BE2C (cell line): ENCODE measurements around the gene DACT2.

Experiments
- DNase-seq: peaks from one replicate; pipeline ENCODE4 v3.0.0-alpha.2; 2020
- H3K27me3 ChIP-seq: fragments of 250-450 bp; sonication (Bioruptor Pico); 2 replicates; pipeline ENCODE4 v1.5.1; 2020; ENCODE audit warnings: mild to moderate bottlenecking
- H3K36me3 ChIP-seq: fragments of 250-450 bp; sonication (Bioruptor Pico); 2 replicates; pipeline ENCODE4 v1.5.1; 2020; ENCODE audit warnings: mild to moderate bottlenecking
- H3K4me1 ChIP-seq: fragments of 250-450 bp; sonication (Bioruptor Pico); 2 replicates; pipeline ENCODE4 v1.5.1; 2020
- H3K4me3 ChIP-seq: 2 replicates; pipeline ENCODE4 v1.5.1; 2011; ENCODE audit warnings: low read depth, low read length
- H3K9me3 ChIP-seq: fragments of 250-450 bp; sonication (Bioruptor Pico); 2 replicates; pipeline ENCODE4 v1.5.1; 2020
- CTCF ChIP-seq: IDR thresholded peaks from 2 replicates; pipeline ENCODE4 v1.5.1; 2012; ENCODE audit warnings: mild to moderate bottlenecking, low read depth, low read length

DACT2 gene

GRCh38 chr6:168353041-168353440 is 33.5 kb upstream of the DACT2 start:
- Histone ChIP-seq H3K36me3 (no peaks in the 10 kb centered on the region), H3K27me3 (no peaks in the 10 kb centered on the region), H3K9me3 (no peaks in the 10 kb centered on the region), H3K4me3 (no peak overlapping the region), H3K4me1 (no peaks in the 10 kb centered on the region)
- no peak for DNase-seq
- TF ChIP-seq CTCF = no peak

DNA sequence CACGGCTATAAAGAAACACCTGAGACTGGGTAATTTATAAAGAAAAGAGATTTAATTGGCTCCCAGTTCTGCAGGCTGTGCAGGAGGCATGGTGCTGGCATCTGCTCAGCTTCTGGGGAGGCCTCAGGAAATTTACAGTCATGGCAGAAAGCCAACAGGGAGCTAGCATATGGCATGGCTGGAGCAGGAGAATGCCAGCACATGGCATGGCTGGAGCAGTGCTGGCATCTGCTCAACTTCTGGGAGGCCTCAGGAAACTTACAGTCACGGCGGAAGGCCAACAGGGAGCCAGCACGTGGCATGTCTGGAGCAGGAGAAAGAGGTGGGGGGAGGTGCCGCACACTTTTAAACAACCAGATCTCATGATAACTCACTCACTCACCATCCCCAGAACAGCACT is 32.5 kb upstream of the DACT2 start:
- Histone ChIP-seq H3K4me1 (no peaks in the 10 kb centered on the region), H3K4me3 (no peak overlapping the region), H3K9me3 (no peaks in the 10 kb centered on the region; the same call in 1 of the 2 replicates), H3K27me3 (no peaks in the 10 kb centered on the region), H3K36me3 (no peaks in the 10 kb centered on the region)
- TF ChIP-seq CTCF = no peak
- DNase-seq = no peak

- H3K4me1 ChIP-seq = no peaks in the 10 kb centered on the region
- no peak for TF ChIP-seq CTCF
- H3K27me3 ChIP-seq = no peaks in the 10 kb centered on the region
- H3K9me3 ChIP-seq = no peaks in the 10 kb centered on the region; the same call in 1 of the 2 replicates
- no peak overlapping the region for H3K4me3 ChIP-seq
- H3K36me3 ChIP-seq = no peaks in the 10 kb centered on the region
- no peak for DNase-seq
Observed at GRCh38 chr6:168349718-168350210, 30.2 kb upstream of the DACT2 start.

DNA sequence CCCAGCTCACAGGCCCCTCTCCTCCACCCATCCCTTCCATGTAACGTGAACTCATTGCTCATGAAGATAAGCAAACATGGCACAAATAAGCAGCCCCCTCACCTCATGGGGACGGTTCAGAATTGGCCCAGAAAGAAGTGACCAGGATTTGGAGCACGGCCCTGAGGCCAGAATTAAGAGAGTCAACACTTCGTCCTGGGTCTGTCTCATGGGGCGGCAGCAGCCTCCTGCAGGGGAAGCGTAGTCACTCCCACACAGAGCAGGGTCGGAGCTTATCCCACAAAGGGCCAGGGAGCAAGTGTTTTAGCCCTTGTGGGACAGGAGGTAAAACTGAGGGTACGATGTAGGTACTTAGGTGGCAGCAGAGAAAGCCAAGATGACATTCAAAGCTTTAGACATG is 28.6 kb upstream of the DACT2 start:
- DNase-seq = no peak
- no peaks in the 10 kb centered on the region for H3K27me3 ChIP-seq
- H3K36me3 ChIP-seq = no peaks in the 10 kb centered on the region
- H3K4me3 ChIP-seq = no peak overlapping the region
- no peaks in the 10 kb centered on the region for H3K4me1 ChIP-seq
- no peak for TF ChIP-seq CTCF
- no peaks in the 10 kb centered on the region; the same call in 1 of the 2 replicates for H3K9me3 ChIP-seq

GRCh38 chr6:168347615-168348014 is 28.0 kb upstream of the DACT2 start:
- Histone ChIP-seq H3K9me3 (no peaks in the 10 kb centered on the region; the same call in 1 of the 2 replicates), H3K36me3 (no peaks in the 10 kb centered on the region), H3K27me3 (no peaks in the 10 kb centered on the region), H3K4me1 (no peaks in the 10 kb centered on the region), H3K4me3 (no peak overlapping the region)
- no peak for DNase-seq
- no peak for TF ChIP-seq CTCF

DNA sequence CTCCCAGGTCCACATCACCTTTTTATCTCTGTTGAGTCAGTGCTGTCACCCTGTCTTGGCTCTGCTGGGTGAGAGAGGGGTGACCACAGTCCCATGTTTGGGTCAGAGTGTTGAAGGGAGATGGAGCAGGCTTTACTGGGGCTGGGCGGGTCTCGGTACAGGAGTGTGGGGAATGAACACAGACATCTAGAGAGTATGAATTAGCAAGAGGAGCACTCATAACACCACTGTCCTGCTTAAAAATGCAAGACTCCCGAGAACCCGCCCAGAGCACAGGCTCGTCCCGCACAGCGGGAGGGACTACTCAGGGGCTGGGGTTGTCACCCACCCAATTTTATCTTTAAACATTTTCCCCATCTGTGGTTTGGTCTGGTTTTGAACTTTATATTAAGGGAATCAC is 27.5 kb upstream of the DACT2 start:
- Histone ChIP-seq H3K36me3 (no peaks in the 10 kb centered on the region), H3K4me3 (no peak overlapping the region), H3K4me1 (no peaks in the 10 kb centered on the region), H3K27me3 (no peaks in the 10 kb centered on the region), H3K9me3 (no peaks in the 10 kb centered on the region; the same call in 1 of the 2 replicates)
- TF ChIP-seq CTCF = no peak
- no peak for DNase-seq
